Astrocyte (in vitro differentiated cells and primary cell): ENCODE results near the gene PML.
"Not testable (repeated sequence)": the region's sequence is repeated elsewhere in the genome, so short reads cannot be mapped to it uniquely, and the experiment has no call there.

Source experiments
- CTCF ChIP-seq: IDR thresholded peaks from 2 replicates; pipeline ENCODE4 v1.5.1; 2011; ENCODE audit warnings: low read depth, mild to moderate bottlenecking, inconsistent platforms, low read length, moderate library complexity; ENCODE audit not compliant: insufficient read depth
- EZH2 ChIP-seq: IDR thresholded peaks from 2 replicates; pipeline ENCODE4 v1.6.1; 2012; ENCODE audit warnings: mild to moderate bottlenecking, low read length, inconsistent platforms; ENCODE audit not compliant: insufficient read depth

- not testable (repeated sequence) for TF ChIP-seq CTCF, EZH2
These were observed 61.8 kb downstream of the PML start for GRCh38 chr15:74056330-74056729.
